A549 treated with ZK216348 at 1 μM for 4 hours (cell line): Measurements from ENCODE around the gene KYNU. TPM values are rescaled to one million over a fixed set of nuclear protein-coding genes. Genes with fewer than 3 reads are reported as not detected.

Experiments
- total RNA-seq: library from RNA; stranded (reverse); fragments of 200-300 nt; extraction: Qiagen RNA extraction; gene quantifications from 5 replicates; pipeline ENCODE4 v1.2.3, GENCODE V29; 2022; ENCODE audit warnings: low read depth

The KYNU gene
- total RNA-seq = 250 to 331 TPM (median 273 TPM) in 5 replicates

GRCh38 chr2:142877216-142877838 lies at the start of gene KYNU:
KYNU (plus strand) TSS chr2:142877664; CDS start chr2:142885368, 7,704 bp downstream.

